ENCODE results near the gene HMGA1.

HMGA1 gene

GRCh38 chr6:34236131-34236442 lies 586 bp upstream of the HMGA1 start:
- Histone ChIP-seq H3K9me3 (ENCODE audit: insufficient read depth, low read depth, low read length) (no peaks in the 10 kb centered on the region), H3K4me1 (ENCODE audit: insufficient read depth, low read length, poor library complexity, severe bottlenecking) (peaks cover 29% of the 10 kb centered on the region), H3K4me2 (ENCODE audit: low read depth, low read length, poor library complexity, severe bottlenecking) (peak overlapping the region; percentile 84), H3K9me2 (replicated peaks; ENCODE audit: low read depth, low read length) (no peaks in the 10 kb centered on the region), H3F3A (ENCODE audit: low read depth) (0 out of 2 replicates have a peak, but pooled peaks cover 6% of the 10 kb centered on the region), H3K36me3 (ENCODE audit: insufficient read depth, low read length) (peaks cover 5% of the 10 kb centered on the region; the same call in 1 of the 2 replicates), H4K20me1 (ENCODE audit: insufficient read depth, low read length, poor library complexity, severe bottlenecking) (peaks cover 29% of the 10 kb centered on the region), H3K4me3 (ENCODE audit: low read length, poor library complexity, severe bottlenecking) (peak overlapping the region; percentile 73), H3K9ac (ENCODE audit: low read depth, low read length, poor library complexity, severe bottlenecking) (peak overlapping the region; percentile 61), H2AFZ (ENCODE audit: low read length) (peak overlapping the region; percentile 75), H3K27me3 (ENCODE audit: insufficient read depth, low read length, poor library complexity, severe bottlenecking) (no peaks in the 10 kb centered on the region), H3K79me2 (ENCODE audit: insufficient read depth, low read length) (peaks cover 36% of the 10 kb centered on the region)
- no peak for TF ChIP-seq CTCF (conservative IDR thresholded peaks at IDR 0.05; ENCODE audit: low read length)

- Histone ChIP-seq H3K4me1 (ENCODE audit: insufficient read depth, low read length, poor library complexity, severe bottlenecking) (peaks cover 32% of the 10 kb centered on the region), H2AFZ (ENCODE audit: low read length) (peak overlapping the region; percentile 93), H3K4me2 (ENCODE audit: low read depth, low read length, poor library complexity, severe bottlenecking) (peak overlapping the region; percentile 84)
These were observed 646 bp downstream of the HMGA1 start for GRCh38 chr6:34237316-34237721.

GRCh38 chr6:34237722-34238584 lies 1.3 kb downstream of the HMGA1 start:
- no peaks in the 10 kb centered on the region for H3K27me3 ChIP-seq (ENCODE audit: insufficient read depth, low read length, poor library complexity, severe bottlenecking)
- H3K4me2 ChIP-seq (ENCODE audit: low read depth, low read length, poor library complexity, severe bottlenecking): peak overlapping the region; percentile 84
- 0 out of 2 replicates have a peak, but pooled peaks cover 6% of the 10 kb centered on the region for H3F3A ChIP-seq (ENCODE audit: low read depth)
- peak; percentile 42 for TF ChIP-seq CTCF (conservative IDR thresholded peaks at IDR 0.05; ENCODE audit: low read length)
- no peak for TF ChIP-seq EZH2phosphoT487 (IDR thresholded peaks at IDR 0.05; ENCODE audit: borderline replicate concordance)
- peak overlapping the region; percentile 80 for H3K4me3 ChIP-seq (ENCODE audit: low read length, poor library complexity, severe bottlenecking)
- H3K9me2 ChIP-seq (replicated peaks; ENCODE audit: low read depth, low read length): no peaks in the 10 kb centered on the region
- no peaks in the 10 kb centered on the region for H3K9me3 ChIP-seq (ENCODE audit: insufficient read depth, low read depth, low read length)
- peak overlapping the region; percentile 93 for H2AFZ ChIP-seq (ENCODE audit: low read length)
- H3K79me2 ChIP-seq (ENCODE audit: insufficient read depth, low read length): peaks cover 53% of the 10 kb centered on the region
- H3K9ac ChIP-seq (ENCODE audit: low read depth, low read length, poor library complexity, severe bottlenecking): peak overlapping the region; percentile 100
- H3K4me1 ChIP-seq (ENCODE audit: insufficient read depth, low read length, poor library complexity, severe bottlenecking): peaks cover 38% of the 10 kb centered on the region
- peaks cover 41% of the 10 kb centered on the region for H4K20me1 ChIP-seq (ENCODE audit: insufficient read depth, low read length, poor library complexity, severe bottlenecking)
- H3K36me3 ChIP-seq (ENCODE audit: insufficient read depth, low read length): peaks cover 24% of the 10 kb centered on the region; the same call in 1 of the 2 replicates

More at GRCh38 chr6:34237316-34237721, 646 bp downstream of the HMGA1 start:
- TF ChIP-seq EZH2phosphoT487 (IDR thresholded peaks at IDR 0.05; ENCODE audit: borderline replicate concordance) (no peak), CTCF (conservative IDR thresholded peaks at IDR 0.05; ENCODE audit: low read length) (no peak)
- Histone ChIP-seq H3K79me2 (ENCODE audit: insufficient read depth, low read length) (peaks cover 49% of the 10 kb centered on the region), H3K9me3 (ENCODE audit: insufficient read depth, low read depth, low read length) (no peaks in the 10 kb centered on the region), H3K9me2 (replicated peaks; ENCODE audit: low read depth, low read length) (no peaks in the 10 kb centered on the region), H3K9ac (ENCODE audit: low read depth, low read length, poor library complexity, severe bottlenecking) (peak overlapping the region; percentile 100), H3K36me3 (ENCODE audit: insufficient read depth, low read length) (peaks cover 18% of the 10 kb centered on the region; the same call in 1 of the 2 replicates), H3F3A (ENCODE audit: low read depth) (0 out of 2 replicates have a peak, but pooled peaks cover 6% of the 10 kb centered on the region), H3K27me3 (ENCODE audit: insufficient read depth, low read length, poor library complexity, severe bottlenecking) (no peaks in the 10 kb centered on the region), H4K20me1 (ENCODE audit: insufficient read depth, low read length, poor library complexity, severe bottlenecking) (peaks cover 39% of the 10 kb centered on the region), H3K4me3 (ENCODE audit: low read length, poor library complexity, severe bottlenecking) (peak overlapping the region; percentile 80)

Measured in Loucy (cell line).